ENCODE measurements around the gene EEPD1. TPM values are rescaled to one million over a fixed set of nuclear protein-coding genes. Genes with fewer than 3 reads are reported as not detected.

The EEPD1 gene
- total RNA-seq, 6 experiments from 2014 or later: 0.95 to 2.7 (median 1.5) TPM

- H3K27ac Mint-ChIP-seq: peak overlapping the region; percentile 38; the same call in 1 of the 2 replicates
- H3K36me3 Mint-ChIP-seq (ENCODE audit: low read depth): no peaks in the 10 kb centered on the region
- no peaks in the 10 kb centered on the region for H3K9me3 Mint-ChIP-seq
- no peak overlapping the region for H3K4me3 Mint-ChIP-seq
- H3K27me3 Mint-ChIP-seq (ENCODE audit: insufficient read depth): no peaks in the 10 kb centered on the region; the same call in 1 of the 2 replicates
- H3K4me1 Mint-ChIP-seq (ENCODE audit: low read depth): peaks cover 40% of the 10 kb centered on the region
- DNase-seq: peak; percentile 62
- no peak for TF ChIP-seq CTCF (IDR thresholded peaks at IDR 0.05)
Observed at GRCh38 chr7:36278620-36279172, 125.6 kb downstream of the EEPD1 start.

DNA sequence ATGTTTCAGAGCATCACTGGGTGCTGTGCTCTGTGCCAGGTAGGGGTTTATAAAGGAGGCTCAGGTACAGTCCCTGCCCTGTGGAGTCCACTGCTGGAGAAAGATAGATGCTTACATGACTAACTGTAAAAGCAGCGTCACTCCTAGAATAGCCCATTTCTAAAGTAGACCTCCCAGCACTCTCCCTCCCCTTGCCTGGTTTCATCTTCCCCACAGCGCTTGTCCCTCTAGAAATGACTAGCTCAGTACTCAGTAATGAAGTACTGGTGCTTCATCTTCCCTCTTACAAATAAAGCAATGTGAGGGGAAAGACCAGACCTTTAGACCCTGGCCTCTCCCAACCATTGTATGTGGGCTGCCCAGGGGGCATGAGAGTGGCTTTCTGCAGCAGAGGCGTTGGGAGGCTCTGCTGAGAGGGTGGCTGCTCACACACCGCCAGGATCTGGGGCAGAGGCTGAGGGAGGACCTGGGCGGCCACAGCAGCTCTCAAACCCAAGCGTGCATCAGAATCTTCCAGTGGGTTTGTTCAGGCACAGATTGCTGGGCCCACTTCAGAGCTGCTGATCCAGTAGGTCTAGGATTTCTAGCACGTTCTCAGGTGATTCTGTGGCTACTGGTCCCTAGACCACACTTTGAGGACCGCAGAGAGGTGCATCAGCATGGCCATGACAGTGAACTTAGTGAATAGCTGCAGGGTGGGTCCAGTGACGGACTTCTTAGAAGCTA, 126.3 kb downstream of the EEPD1 start:
- TF ChIP-seq CTCF (IDR thresholded peaks at IDR 0.05): no peak
- Mint-ChIP-seq H3K36me3 (ENCODE audit: low read depth) (no peaks in the 10 kb centered on the region), H3K27me3 (ENCODE audit: insufficient read depth) (no peaks in the 10 kb centered on the region; the same call in 1 of the 2 replicates), H3K4me1 (ENCODE audit: low read depth) (peaks cover 40% of the 10 kb centered on the region), H3K4me3 (no peak overlapping the region), H3K9me3 (no peaks in the 10 kb centered on the region), H3K27ac (peak overlapping the region; percentile 38; the same call in 1 of the 2 replicates)
- DNase-seq: no peak

DNA sequence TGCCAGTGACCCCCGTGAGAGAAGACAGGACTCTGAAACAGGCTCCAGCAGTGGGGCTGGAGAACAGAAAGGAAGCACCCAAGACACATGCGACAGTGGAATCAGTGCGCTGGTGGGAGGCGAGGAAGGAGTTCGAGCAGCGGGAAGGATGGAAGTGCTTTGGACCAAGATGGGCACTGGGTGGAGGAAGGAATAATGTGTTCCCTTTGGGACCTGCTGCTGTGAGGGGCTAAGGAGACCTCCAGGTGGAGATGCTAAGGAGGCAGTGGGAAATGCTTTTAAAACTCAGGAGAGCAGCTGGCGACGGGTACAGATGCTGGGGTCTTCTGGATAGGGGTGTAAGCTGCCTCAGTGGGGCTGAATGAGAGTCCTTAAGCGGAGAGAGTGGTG, 126.9 kb downstream of the EEPD1 start:
- Mint-ChIP-seq H3K9me3 (no peaks in the 10 kb centered on the region), H3K4me3 (no peak overlapping the region), H3K27ac (no peak overlapping the region), H3K27me3 (ENCODE audit: insufficient read depth) (no peaks in the 10 kb centered on the region; the same call in 1 of the 2 replicates), H3K36me3 (ENCODE audit: low read depth) (no peaks in the 10 kb centered on the region), H3K4me1 (ENCODE audit: low read depth) (peaks cover 40% of the 10 kb centered on the region)
- TF ChIP-seq CTCF (IDR thresholded peaks at IDR 0.05): no peak
- no peak for DNase-seq

- peak overlapping the region; percentile 33; the same call in 1 of the 2 replicates for H3K27ac Mint-ChIP-seq
- no peaks in the 10 kb centered on the region for H3K9me3 Mint-ChIP-seq
- H3K27me3 Mint-ChIP-seq (ENCODE audit: insufficient read depth): no peaks in the 10 kb centered on the region; the same call in 1 of the 2 replicates
- H3K4me3 Mint-ChIP-seq: peak overlapping the region; percentile 65
- no peak for TF ChIP-seq CTCF (IDR thresholded peaks at IDR 0.05)
- H3K36me3 Mint-ChIP-seq (ENCODE audit: low read depth): no peaks in the 10 kb centered on the region
- peak; percentile 82 for DNase-seq
- peaks cover 40% of the 10 kb centered on the region for H3K4me1 Mint-ChIP-seq (ENCODE audit: low read depth)
Observed at GRCh38 chr7:36280840-36281812, 128.1 kb downstream of the EEPD1 start.

DNA sequence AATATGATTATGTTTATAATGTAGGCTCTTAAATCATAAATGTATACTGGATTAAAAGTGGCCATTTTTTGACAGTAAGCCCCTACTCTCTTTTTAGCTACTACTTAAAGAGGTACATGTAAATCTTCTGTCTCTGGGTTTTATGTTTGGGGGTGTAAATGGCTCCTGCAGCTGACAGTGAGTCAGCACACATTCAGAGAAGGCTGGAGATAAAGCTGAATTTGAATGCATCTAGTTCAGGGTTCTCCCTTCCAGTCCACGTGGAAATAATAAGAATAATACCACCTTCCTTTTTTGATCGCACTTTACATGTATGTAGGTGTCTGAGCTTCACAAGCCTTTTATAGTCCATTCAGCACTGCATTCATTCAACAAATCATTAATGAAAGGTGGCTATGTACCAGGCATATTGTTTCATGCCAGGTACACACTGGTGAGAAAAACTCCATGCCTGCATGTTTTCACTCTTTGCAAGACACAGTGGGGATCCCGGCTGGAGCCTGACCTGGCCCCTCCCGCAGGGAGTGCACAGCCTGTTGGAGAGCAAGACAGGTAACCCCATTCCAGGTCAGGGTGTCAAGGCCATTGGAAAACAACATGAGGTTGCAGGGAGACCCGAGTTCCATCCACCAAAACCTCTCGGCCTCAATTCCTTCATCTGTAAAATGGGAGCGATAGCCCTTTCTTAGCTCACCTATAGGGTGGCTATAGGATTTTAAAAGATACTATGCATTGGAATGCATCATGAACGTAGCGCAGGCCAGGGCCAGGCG, 129.1 kb downstream of the EEPD1 start:
- H3K27me3 Mint-ChIP-seq (ENCODE audit: insufficient read depth): no peaks in the 10 kb centered on the region; the same call in 1 of the 2 replicates
- H3K27ac Mint-ChIP-seq: no peak overlapping the region

More for the DNA sequence above, 129.1 kb downstream of the EEPD1 start:
- no peak overlapping the region for H3K4me3 Mint-ChIP-seq
- no peak for DNase-seq
- no peak for TF ChIP-seq CTCF (IDR thresholded peaks at IDR 0.05)
- H3K9me3 Mint-ChIP-seq: no peaks in the 10 kb centered on the region
- no peaks in the 10 kb centered on the region for H3K36me3 Mint-ChIP-seq (ENCODE audit: low read depth)
- H3K4me1 Mint-ChIP-seq (ENCODE audit: low read depth): peaks cover 40% of the 10 kb centered on the region

All from HFFc6 (cell line).